Subcutaneous abdominal adipose tissue (tissue), 5 donors: Measurements from ENCODE around the gene SLC5A9.
"Not testable (repeated sequence)": the region's sequence is repeated elsewhere in the genome, so short reads cannot be mapped to it uniquely, and the experiment has no call there.

Experiments
- H3K27ac ChIP-seq: one replicate; pipeline ENCODE4 v1.7.0; 2013; ENCODE audit warnings: low read depth, mild to moderate bottlenecking, inconsistent platforms, low read length, moderate library complexity
- H3K27me3 ChIP-seq, 5 donors: one replicate each; pipeline ENCODE4 v1.7.0; 2013; ENCODE audit warnings: low read length in 5 of 5, inconsistent platforms in 1 of 5; ENCODE audit not compliant: control insufficient read depth in 5 of 5, insufficient read depth in 4 of 5
- H3K36me3 ChIP-seq, 5 donors: one replicate each; pipeline ENCODE4 v1.7.0; 2013; ENCODE audit warnings: low read length in 5 of 5; ENCODE audit not compliant: control insufficient read depth in 5 of 5, insufficient read depth in 5 of 5
- H3K4me1 ChIP-seq, 5 donors: one replicate each; pipeline ENCODE4 v1.7.0; 2013; ENCODE audit warnings: low read length in 5 of 5, mild to moderate bottlenecking in 3 of 5, moderate library complexity in 1 of 5; ENCODE audit not compliant: control insufficient read depth in 5 of 5, insufficient read depth in 5 of 5
- H3K4me3 ChIP-seq, 5 donors: one replicate each; pipeline ENCODE4 v1.7.0; 2013; ENCODE audit warnings: low read length in 5 of 5, low read depth in 1 of 5
- H3K9ac ChIP-seq, 5 donors: one replicate each; pipeline ENCODE4 v1.7.0; 2013; ENCODE audit warnings: low read length in 5 of 5, mild to moderate bottlenecking in 4 of 5, moderate library complexity in 3 of 5
- H3K9me3 ChIP-seq, 5 donors: one replicate each; pipeline ENCODE4 v1.7.0; 2013; ENCODE audit warnings: low read length in 5 of 5; ENCODE audit not compliant: control insufficient read depth in 5 of 5
- donor health status: healthy.
- donor health status: healthy.
- donor health status: healthy.
- donor health status: healthy.
- donor health status: healthy.

Gene SLC5A9

GRCh38 chr1:48251821-48252220 is 29.3 kb downstream of the SLC5A9 start:
- H3K9ac ChIP-seq, result no peak overlapping the region

GRCh38 chr1:48254254-48254653 is 31.7 kb downstream of the SLC5A9 start:
- H3K27ac ChIP-seq, result no peak overlapping the region
- no peaks in the 10 kb centered on the region for H3K36me3 ChIP-seq
- no peaks in the 10 kb centered on the region for H3K27me3 ChIP-seq
- no peaks in the 10 kb centered on the region for H3K9me3 ChIP-seq
- no peak overlapping the region for H3K4me3 ChIP-seq
- no peak overlapping the region for H3K9ac ChIP-seq
- H3K4me1 ChIP-seq, result no peaks in the 10 kb centered on the region

More at GRCh38 chr1:48251821-48252220, 29.3 kb downstream of the SLC5A9 start:
- Histone ChIP-seq H3K9me3 (no peaks in the 10 kb centered on the region), H3K36me3 (no peaks in the 10 kb centered on the region), H3K4me1 (peaks cover 0 to 6% (median 2%) of the 10 kb centered on the region in 5 donors), H3K27ac (no peak overlapping the region), H3K4me3 (no peak overlapping the region), H3K27me3 (no peaks in the 10 kb centered on the region)

- Histone ChIP-seq H3K4me3 (no peak overlapping the region), H3K36me3 (no peaks in the 10 kb centered on the region), H3K27me3 (no peaks in the 10 kb centered on the region), H3K27ac (no peak overlapping the region), H3K9ac (no peak overlapping the region), H3K9me3 (no peaks in the 10 kb centered on the region), H3K4me1 (peaks cover 0 to 13% (median 0%) of the 10 kb centered on the region in 5 donors)
Measured at GRCh38 chr1:48258106-48258505, 35.6 kb downstream of the SLC5A9 start.

GRCh38 chr1:48261881-48262400 is 39.4 kb downstream of the SLC5A9 start:
- peaks cover 0 to 21% (median 5%) of the 10 kb centered on the region in 5 donors for H3K4me1 ChIP-seq
- no peak overlapping the region for H3K27ac ChIP-seq
- no peak overlapping the region for H3K9ac ChIP-seq
- no peaks in the 10 kb centered on the region for H3K27me3 ChIP-seq
- no peaks in the 10 kb centered on the region for H3K9me3 ChIP-seq
- no peak overlapping the region for H3K4me3 ChIP-seq
- no peaks in the 10 kb centered on the region for H3K36me3 ChIP-seq

- Histone ChIP-seq H3K4me3 (no peak overlapping the region), H3K27me3 (no peaks in the 10 kb centered on the region), H3K36me3 (no peaks in the 10 kb centered on the region), H3K4me1 (peaks cover 0 to 21% (median 5%) of the 10 kb centered on the region in 5 donors), H3K27ac (no peak overlapping the region), H3K9me3 (peaks cover 0 to 3% (median 0%) of the 10 kb centered on the region in 5 donors), H3K9ac (no peak overlapping the region)
Measured at GRCh38 chr1:48263041-48263440, 40.5 kb downstream of the SLC5A9 start.

- Histone ChIP-seq H3K9me3 (peaks cover 0 to 3% (median 0%) of the 10 kb centered on the region in 5 donors), H3K4me1 (peaks cover 0 to 21% (median 5%) of the 10 kb centered on the region in 5 donors), H3K4me3 (no peak overlapping the region), H3K9ac (no peak overlapping the region), H3K36me3 (no peaks in the 10 kb centered on the region), H3K27me3 (no peaks in the 10 kb centered on the region), H3K27ac (no peak overlapping the region)
Measured at GRCh38 chr1:48266576-48266975, 44.1 kb downstream of the SLC5A9 start.

- H3K9ac ChIP-seq, H3K36me3 ChIP-seq, H3K27me3 ChIP-seq, H3K27ac ChIP-seq, H3K9me3 ChIP-seq, H3K4me1 ChIP-seq, H3K4me3 ChIP-seq: not testable (repeated sequence)
Measured at GRCh38 chr1:48277437-48277836, 54.9 kb downstream of the SLC5A9 start.

GRCh38 chr1:48282329-48282728 is 59.8 kb downstream of the SLC5A9 start:
- not testable (repeated sequence) for H3K4me1 ChIP-seq, H3K27me3 ChIP-seq, H3K9ac ChIP-seq, H3K36me3 ChIP-seq, H3K27ac ChIP-seq, H3K4me3 ChIP-seq, H3K9me3 ChIP-seq

GRCh38 chr1:48284696-48285420 is 62.3 kb downstream of the SLC5A9 start:
- not testable (repeated sequence) for H3K27ac ChIP-seq, H3K9ac ChIP-seq, H3K4me1 ChIP-seq, H3K36me3 ChIP-seq, H3K9me3 ChIP-seq, H3K27me3 ChIP-seq, H3K4me3 ChIP-seq

- Histone ChIP-seq H3K27ac (no peak overlapping the region), H3K9ac (no peak overlapping the region), H3K9me3 (no peaks in the 10 kb centered on the region), H3K4me3 (no peak overlapping the region), H3K27me3 (no peaks in the 10 kb centered on the region), H3K36me3 (no peaks in the 10 kb centered on the region), H3K4me1 (no peaks in the 10 kb centered on the region)
Measured at GRCh38 chr1:48285525-48285924, 63.0 kb downstream of the SLC5A9 start.
